HepG2 (cell line): Measurements from ENCODE around the gene LIPT1.

ENCODE experiments used
- EZH2 ChIP-seq: conservative IDR thresholded peaks from 2 replicates; pipeline ENCODE4 v1.6.1; 2012; ENCODE audit warnings: mild to moderate bottlenecking, low read depth, low read length, moderate library complexity
- JDP2 ChIP-seq: sonication (generic); formaldehyde crosslinking; IDR thresholded peaks from 2 replicates; pipeline ENCODE4 v1.8.1; 2022; ENCODE audit warnings: missing genetic modification reagents, borderline replicate concordance
- NFYB ChIP-seq: sonication (generic); formaldehyde crosslinking; IDR thresholded peaks from 2 replicates; pipeline ENCODE4 v1.4.0; 2020; ENCODE audit warnings: missing genetic modification reagents
- POLR2A ChIP-seq, 2 experiments: IDR thresholded peaks; 2 replicates each; pipeline ENCODE4 v1.6.1; 2011; ENCODE audit warnings: low read depth in 2 of 2, low read length in 2 of 2, mild to moderate bottlenecking in 1 of 2, moderate library complexity in 1 of 2; ENCODE audit not compliant: insufficient read depth in 1 of 2
- ZFX ChIP-seq: sonication (generic); formaldehyde crosslinking; IDR thresholded peaks from 2 replicates; pipeline ENCODE4 v1.4.0; 2020; ENCODE audit warnings: mild to moderate bottlenecking, low read depth, missing genetic modification reagents, moderate library complexity
- ZNF263 ChIP-seq: sonication (generic); formaldehyde crosslinking; IDR thresholded peaks from 2 replicates; pipeline ENCODE4 v1.4.0; 2020; ENCODE audit warnings: missing genetic modification reagents
- ZNF282 ChIP-seq: fragments of 450-650 bp; IDR thresholded peaks from 2 replicates; pipeline ENCODE4 v1.6.1; 2018; ENCODE audit not compliant: partially characterized antibody
- ZNF414 ChIP-seq: sonication (generic); formaldehyde crosslinking; IDR thresholded peaks from 2 replicates; pipeline ENCODE4 v1.5.0; 2020; ENCODE audit warnings: missing genetic modification reagents
- TF ChIP-seq, protein P1 (sequence below): sonication (generic); formaldehyde crosslinking; IDR thresholded peaks from 2 replicates; pipeline ENCODE4 v1.5.0; 2020; ENCODE audit warnings: mild to moderate bottlenecking, missing genetic modification reagents, moderate library complexity
- TF ChIP-seq, protein P2 (sequence below): sonication (generic); formaldehyde crosslinking; IDR thresholded peaks from 2 replicates; pipeline ENCODE4 v1.4.0; 2020; ENCODE audit warnings: missing genetic modification reagents

GRCh38 chr2:99180755-99181623, 26.2 kb downstream of the LIPT1 start, which contains the start of the genes MITD1 and MRPL30:
- TF ChIP-seq ZFX (peak; percentile 85), JDP2 (peak; percentile 60; the same call in 1 of the 2 replicates), ZNF414 (peak; percentile 85; the same call in 1 of the 2 replicates), ZNF282 (no peak), EZH2 (no peak), POLR2A (IDR thresholded peaks at IDR 0.05; ENCODE audit: insufficient read depth in 1 of 2, low read depth in 2 of 2, low read length in 2 of 2) (peak; percentile 95 to 99), NFYB (peak; percentile 60), ZNF263 (CRISPR knock-in tag) (peak; percentile 71; the same call in 1 of the 2 replicates)
- TF ChIP-seq, protein P1, sequence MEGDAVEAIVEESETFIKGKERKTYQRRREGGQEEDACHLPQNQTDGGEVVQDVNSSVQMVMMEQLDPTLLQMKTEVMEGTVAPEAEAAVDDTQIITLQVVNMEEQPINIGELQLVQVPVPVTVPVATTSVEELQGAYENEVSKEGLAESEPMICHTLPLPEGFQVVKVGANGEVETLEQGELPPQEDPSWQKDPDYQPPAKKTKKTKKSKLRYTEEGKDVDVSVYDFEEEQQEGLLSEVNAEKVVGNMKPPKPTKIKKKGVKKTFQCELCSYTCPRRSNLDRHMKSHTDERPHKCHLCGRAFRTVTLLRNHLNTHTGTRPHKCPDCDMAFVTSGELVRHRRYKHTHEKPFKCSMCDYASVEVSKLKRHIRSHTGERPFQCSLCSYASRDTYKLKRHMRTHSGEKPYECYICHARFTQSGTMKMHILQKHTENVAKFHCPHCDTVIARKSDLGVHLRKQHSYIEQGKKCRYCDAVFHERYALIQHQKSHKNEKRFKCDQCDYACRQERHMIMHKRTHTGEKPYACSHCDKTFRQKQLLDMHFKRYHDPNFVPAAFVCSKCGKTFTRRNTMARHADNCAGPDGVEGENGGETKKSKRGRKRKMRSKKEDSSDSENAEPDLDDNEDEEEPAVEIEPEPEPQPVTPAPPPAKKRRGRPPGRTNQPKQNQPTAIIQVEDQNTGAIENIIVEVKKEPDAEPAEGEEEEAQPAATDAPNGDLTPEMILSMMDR = peak; percentile 33; the same call in 1 of the 2 replicates
- TF ChIP-seq, protein P2, sequence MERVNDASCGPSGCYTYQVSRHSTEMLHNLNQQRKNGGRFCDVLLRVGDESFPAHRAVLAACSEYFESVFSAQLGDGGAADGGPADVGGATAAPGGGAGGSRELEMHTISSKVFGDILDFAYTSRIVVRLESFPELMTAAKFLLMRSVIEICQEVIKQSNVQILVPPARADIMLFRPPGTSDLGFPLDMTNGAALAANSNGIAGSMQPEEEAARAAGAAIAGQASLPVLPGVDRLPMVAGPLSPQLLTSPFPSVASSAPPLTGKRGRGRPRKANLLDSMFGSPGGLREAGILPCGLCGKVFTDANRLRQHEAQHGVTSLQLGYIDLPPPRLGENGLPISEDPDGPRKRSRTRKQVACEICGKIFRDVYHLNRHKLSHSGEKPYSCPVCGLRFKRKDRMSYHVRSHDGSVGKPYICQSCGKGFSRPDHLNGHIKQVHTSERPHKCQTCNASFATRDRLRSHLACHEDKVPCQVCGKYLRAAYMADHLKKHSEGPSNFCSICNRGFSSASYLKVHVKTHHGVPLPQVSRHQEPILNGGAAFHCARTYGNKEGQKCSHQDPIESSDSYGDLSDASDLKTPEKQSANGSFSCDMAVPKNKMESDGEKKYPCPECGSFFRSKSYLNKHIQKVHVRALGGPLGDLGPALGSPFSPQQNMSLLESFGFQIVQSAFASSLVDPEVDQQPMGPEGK (CRISPR knock-in tag) = peak; percentile 58; the same call in 1 of the 2 replicates
